GM18502 (cell line): ENCODE results near the gene CCR3.
"Not testable (repeated sequence)": the region's sequence is repeated elsewhere in the genome, so short reads cannot be mapped to it uniquely, and the experiment has no call there.

Experiments used
- ATAC-seq: cut with Tn5 transposase; IDR thresholded peaks from one replicate; pipeline ENCODE4 v1.9.1; 2021; ENCODE audit warnings: mild to moderate bottlenecking; ENCODE audit not compliant: unreplicated experiment, poor library complexity

Gene CCR3

GRCh38 chr3:46242120-46242519, at the start of gene CCR3:
Gene CCR3 (plus strand): TSS chr3:46242460. CDS start chr3:46265159, 22,699 bp downstream.
- ATAC-seq = peak; percentile 47

DNA sequence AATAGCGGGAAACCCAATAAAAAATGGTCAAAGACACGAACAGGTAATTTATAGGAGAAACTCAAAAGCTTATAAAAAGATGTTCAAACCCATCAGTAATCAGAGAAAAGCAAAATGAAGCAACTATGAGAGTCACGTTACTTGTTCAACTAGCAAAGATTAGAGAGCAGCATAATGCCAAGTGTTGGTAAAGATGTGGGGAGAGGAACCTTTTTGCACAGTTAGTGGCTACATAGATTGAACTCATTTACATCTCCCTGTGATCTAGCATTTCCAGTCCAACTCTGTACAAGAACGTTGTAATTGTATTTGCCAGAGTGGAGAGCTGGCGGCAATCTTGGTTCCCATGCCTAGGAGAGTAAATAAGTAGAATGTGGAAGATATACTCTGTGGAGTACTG, 49.3 kb upstream of the CCR3 start:
- ATAC-seq = no peak

- no peak for ATAC-seq
These were observed 48.8 kb upstream of the CCR3 start for GRCh38 chr3:46193436-46193835.

- no peak for ATAC-seq
These were observed 47.2 kb upstream of the CCR3 start for GRCh38 chr3:46194868-46195553.

- ATAC-seq = no peak
These were observed 45.9 kb upstream of the CCR3 start for GRCh38 chr3:46196261-46196957.

GRCh38 chr3:46200211-46200610, 42.0 kb upstream of the CCR3 start:
- no peak for ATAC-seq

DNA sequence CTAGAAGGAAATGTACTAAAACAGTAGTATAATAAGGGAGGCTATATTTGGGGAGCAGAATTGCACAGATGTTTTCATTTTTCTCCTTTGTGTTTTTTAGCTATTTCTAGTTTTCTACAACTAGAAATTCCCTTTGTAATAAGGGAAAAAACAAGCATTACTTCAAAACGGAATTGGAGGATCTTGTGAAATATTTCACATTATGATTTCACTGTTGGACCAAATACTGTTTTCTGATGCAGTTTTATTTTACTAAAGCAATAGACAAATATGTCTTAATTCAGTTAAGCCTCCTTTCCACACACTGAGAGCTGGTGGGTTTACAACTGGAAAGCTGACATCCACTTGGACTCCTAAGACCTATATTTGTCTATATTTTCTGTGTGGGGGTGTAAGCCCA, 41.5 kb upstream of the CCR3 start:
- no peak for ATAC-seq

GRCh38 chr3:46202535-46202934, 39.7 kb upstream of the CCR3 start:
- no peak for ATAC-seq

GRCh38 chr3:46203681-46204080, 38.6 kb upstream of the CCR3 start:
- ATAC-seq = no peak

DNA sequence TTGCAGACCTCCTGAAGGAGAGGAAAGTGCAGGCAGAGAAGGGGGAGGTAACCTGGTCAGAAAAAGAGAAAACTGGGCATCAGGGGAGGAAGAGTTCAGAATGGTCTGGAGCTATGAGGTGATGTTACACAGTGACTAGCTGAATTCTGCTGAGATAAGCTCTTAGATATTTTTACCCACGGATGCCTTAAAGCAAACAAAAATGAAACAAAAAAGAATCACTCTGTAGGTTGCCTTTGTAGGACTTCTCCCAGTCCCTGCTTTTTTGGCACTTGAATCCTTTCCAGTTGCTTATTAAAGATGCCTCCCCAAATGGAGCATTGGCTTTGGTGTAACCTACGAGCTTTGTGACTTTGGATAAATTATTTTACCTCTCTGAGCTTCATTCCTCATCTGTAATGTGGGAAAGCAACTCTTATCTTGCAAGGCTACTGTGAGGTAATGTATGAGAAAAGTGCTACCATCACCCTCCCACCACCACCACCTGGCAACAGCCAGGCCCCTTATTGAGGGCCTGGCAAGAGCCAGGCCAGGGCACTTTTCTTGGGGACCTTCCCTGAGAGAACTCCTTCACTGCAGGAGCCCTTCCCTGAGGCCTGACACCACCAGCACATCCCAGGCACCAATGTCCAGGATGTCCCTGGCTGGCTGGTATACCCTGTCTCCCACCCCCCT, 36.8 kb upstream of the CCR3 start:
- ATAC-seq = no peak

- ATAC-seq = no peak
These were observed 35.8 kb upstream of the CCR3 start for GRCh38 chr3:46206282-46207015.

- not testable (repeated sequence) for ATAC-seq
These were observed 34.7 kb upstream of the CCR3 start for GRCh38 chr3:46207514-46207913.

- ATAC-seq = peak; percentile 65
These were observed 34.0 kb upstream of the CCR3 start, which contains the start of gene CCR1 for GRCh38 chr3:46208167-46208704. Gene CCR1 (minus strand): TSS chr3:46208313. CDS start chr3:46204313, 4,000 bp downstream.

DNA sequence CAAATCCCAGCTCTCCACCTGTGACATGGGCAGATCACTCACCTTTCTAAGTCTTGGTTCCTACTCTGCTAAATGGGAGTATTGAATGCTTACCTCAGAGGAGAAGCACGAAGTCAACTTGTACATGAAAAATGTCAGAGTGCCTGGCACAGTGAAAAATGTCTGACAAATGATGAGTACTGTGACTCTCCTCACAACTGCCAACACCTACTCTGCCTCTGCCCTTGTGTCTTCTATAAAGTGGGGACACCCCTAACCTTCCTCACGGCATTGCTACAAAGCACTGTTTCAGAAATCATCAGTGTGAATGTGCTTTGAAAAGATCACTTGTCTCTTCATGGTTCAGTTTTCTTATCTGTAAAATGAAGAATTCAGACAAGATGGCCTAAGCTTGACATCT, 33.2 kb upstream of the CCR3 start:
- ATAC-seq = no peak

DNA sequence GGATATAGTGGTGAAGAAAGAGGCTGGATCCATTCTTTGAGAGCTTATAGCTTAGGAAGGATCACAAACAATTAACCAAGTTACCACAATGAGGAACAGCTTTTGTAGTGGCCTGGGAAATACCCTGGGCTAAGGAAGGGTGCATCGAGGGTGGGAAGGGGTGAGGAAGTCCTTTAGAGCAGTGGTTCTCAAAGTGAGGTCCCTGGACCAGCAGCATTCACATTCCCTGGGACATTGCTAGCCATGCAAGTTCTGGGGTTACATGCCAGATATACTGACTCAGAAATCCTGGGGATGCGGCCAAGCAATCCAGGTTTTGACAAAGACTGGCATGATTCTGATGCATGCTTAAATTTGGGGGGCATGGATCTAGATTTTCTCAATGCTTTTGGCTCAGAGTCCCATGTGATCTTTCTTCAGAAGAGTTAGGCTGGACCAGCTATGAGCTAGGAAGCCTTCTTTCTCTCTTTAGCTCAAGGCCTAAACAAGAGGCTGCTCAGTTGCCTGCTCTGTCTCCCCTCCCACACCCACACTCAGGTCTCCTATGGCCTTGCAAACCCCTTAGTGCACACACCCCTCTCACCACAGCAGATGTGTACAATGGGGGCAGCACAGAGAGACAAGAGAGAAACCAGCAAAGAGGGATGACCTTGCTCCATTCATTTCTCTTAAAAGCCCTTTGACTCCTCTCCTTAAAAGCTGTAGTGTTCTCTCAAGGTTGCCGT, 32.4 kb upstream of the CCR3 start:
- ATAC-seq = no peak

- ATAC-seq = no peak
These were observed 30.2 kb upstream of the CCR3 start for GRCh38 chr3:46212101-46212500.

- ATAC-seq = no peak
These were observed 29.1 kb upstream of the CCR3 start for GRCh38 chr3:46213201-46213600.

DNA sequence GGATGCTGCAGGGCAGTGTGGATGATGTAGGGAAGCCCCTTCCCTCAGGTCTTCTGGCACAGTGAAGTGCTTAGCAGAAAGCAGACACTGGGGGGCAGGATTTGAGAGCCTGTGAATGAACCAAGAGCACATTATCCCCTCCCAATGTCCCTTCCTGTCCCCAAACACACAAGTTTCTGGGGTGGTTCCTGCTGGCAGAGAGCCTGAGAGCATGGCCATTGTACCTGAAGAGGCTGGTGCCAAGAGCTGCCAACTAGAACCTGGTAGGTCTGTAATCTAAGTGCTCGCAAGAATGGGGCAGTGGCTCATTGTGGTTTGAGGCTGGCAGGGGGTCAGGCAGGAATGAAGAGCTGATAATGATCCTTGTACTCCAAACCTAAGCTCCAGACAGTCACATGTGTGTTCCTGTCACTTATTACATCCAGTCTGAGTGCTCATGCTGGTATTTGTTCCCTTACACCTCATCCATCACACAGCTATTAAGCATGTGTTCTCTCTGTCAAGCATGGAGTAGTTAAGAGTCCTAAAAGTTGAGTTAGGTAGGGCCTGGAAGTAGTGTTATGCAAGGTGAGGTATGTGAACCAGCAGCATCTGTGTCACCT, 27.4 kb upstream of the CCR3 start:
- ATAC-seq = no peak

DNA sequence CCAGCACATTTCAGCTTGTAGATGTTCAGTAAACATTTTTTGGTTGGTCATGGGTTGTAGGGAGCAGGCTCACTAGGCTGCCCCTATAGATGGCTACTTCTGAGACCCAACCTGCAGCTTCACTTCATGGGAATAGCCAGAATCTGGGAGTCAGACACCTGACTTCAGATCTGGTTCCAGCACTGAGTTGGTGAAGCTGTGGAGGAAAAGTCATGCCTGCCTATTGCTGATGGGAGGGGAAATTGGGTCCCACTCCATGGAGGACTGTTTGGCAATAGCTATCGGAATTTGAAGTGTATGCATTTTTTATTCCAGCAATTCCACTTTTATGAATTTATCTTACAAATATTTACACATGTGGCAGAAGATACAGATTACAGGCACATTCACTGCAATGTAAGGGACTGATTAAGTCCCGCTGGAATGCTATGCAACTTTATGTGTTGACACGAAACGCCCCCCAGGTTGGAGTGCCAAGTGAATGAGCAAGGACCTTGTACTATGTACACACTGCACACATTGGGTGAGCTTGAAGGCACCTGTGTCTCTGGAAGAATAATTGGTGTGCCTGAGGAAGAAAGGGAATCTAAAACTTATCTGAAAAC, 26.3 kb upstream of the CCR3 start:
- ATAC-seq = no peak
